Endodermal cell (in vitro differentiated cells): ENCODE results near the gene RPL13A. TPM values are rescaled to one million over a fixed set of nuclear protein-coding genes. Genes with fewer than 3 reads are reported as not detected.

ENCODE experiments used
- DNase-seq: peaks from one replicate; pipeline ENCODE4 v3.0.0-alpha.2; 2017
- H3K27ac ChIP-seq: 2 replicates; pipeline ENCODE4 v1.5.1; 2013; ENCODE audit warnings: mild to moderate bottlenecking, low read depth, low read length, moderate library complexity
- H3K27me3 ChIP-seq: 2 replicates; pipeline ENCODE4 v1.6.1; 2013; ENCODE audit warnings: mild to moderate bottlenecking, low read length, moderate library complexity; ENCODE audit not compliant: insufficient read depth, control insufficient read depth, poor library complexity, severe bottlenecking
- H3K36me3 ChIP-seq: 2 replicates; pipeline ENCODE4 v1.7.0; 2013; ENCODE audit warnings: mild to moderate bottlenecking, low read length, moderate library complexity; ENCODE audit not compliant: control insufficient read depth, insufficient read depth
- H3K4me1 ChIP-seq: one replicate; pipeline ENCODE4 v1.7.0; 2013; ENCODE audit warnings: low read length; ENCODE audit not compliant: control insufficient read depth, insufficient read depth
- H3K4me3 ChIP-seq: 2 replicates; pipeline ENCODE4 v1.5.1; 2013; ENCODE audit warnings: mild to moderate bottlenecking, low read length, moderate library complexity
- H3K9ac ChIP-seq: 2 replicates; pipeline ENCODE4 v1.6.1; 2013; ENCODE audit warnings: mild to moderate bottlenecking, low read length, moderate library complexity; ENCODE audit not compliant: poor library complexity, severe bottlenecking; ENCODE audit errors: extremely low read depth
- H3K9me3 ChIP-seq: 2 replicates; pipeline ENCODE4 v1.6.1; 2013; ENCODE audit warnings: mild to moderate bottlenecking, low read length, moderate library complexity; ENCODE audit not compliant: control insufficient read depth
- H3K27ac Mint-ChIP-seq: 2 replicates; pipeline ENCODE4 v1.8.0; 2020; ENCODE audit warnings: mixed read lengths
- H3K27me3 Mint-ChIP-seq: 2 replicates; pipeline ENCODE4 v1.8.0; 2021; ENCODE audit warnings: mild to moderate bottlenecking, mixed read lengths; ENCODE audit not compliant: insufficient read depth
- H3K36me3 Mint-ChIP-seq: 2 replicates; pipeline ENCODE4 v1.8.0; 2020; ENCODE audit warnings: low read depth, mixed read lengths
- H3K4me1 Mint-ChIP-seq: 2 replicates; pipeline ENCODE4 v1.8.0; 2020; ENCODE audit warnings: mixed read lengths
- H3K4me3 Mint-ChIP-seq: 2 replicates; pipeline ENCODE4 v1.8.0; 2020; ENCODE audit warnings: mild to moderate bottlenecking, moderate library complexity, mixed read lengths
- H3K9me3 Mint-ChIP-seq: 2 replicates; pipeline ENCODE4 v1.8.0; 2020; ENCODE audit warnings: mild to moderate bottlenecking, mixed read lengths
- CTCF ChIP-seq: fragments of 200-600 bp; sonication (generic); conservative IDR thresholded peaks from 2 replicates; pipeline ENCODE4 v1.5.0; 2021; ENCODE audit warnings: antibody characterized with exemption, mild to moderate bottlenecking
- WGBS, 2 experiments: methylation state at CpG; one replicate each; pipeline versions ENCODE4 v1.1.5 to v1.1.7; 2013; ENCODE audit warnings: missing lambda C conversion rate in 2 of 2, mixed read lengths in 1 of 2; ENCODE audit not compliant: insufficient coverage in 1 of 2, insufficient read length in 1 of 2; 5-methylcytosine and 5-hydroxymethylcytosine counted together
- total RNA-seq, 2 donors: library from RNA; stranded (reverse); fragmentation: NEBNext Ultra II Directional in 1 of 2; extraction: Animal tissue kit (Norgen Biotek cat#: 25700) in 1 of 2; gene quantifications; 2 replicates in 1 of 2; 3 replicates in 1 of 2; pipeline ENCODE4 v1.2.1, GENCODE V29; 2021

RPL13A gene
- total RNA-seq, 2 donors from 2014 or later, result 2,434 to 3,023 TPM

GRCh38 chr19:49499030-49499670, 11.7 kb downstream of the RPL13A start:
- Histone ChIP-seq H3K27ac (no peak overlapping the region), H3K4me3 (peak overlapping the region; percentile 99), H3K36me3 (peaks cover 31% of the 10 kb centered on the region), H3K9me3 (no peaks in the 10 kb centered on the region), H3K27me3 (no peaks in the 10 kb centered on the region), H3K9ac (no peak overlapping the region), H3K4me1 (peaks cover 12% of the 10 kb centered on the region)
- Mint-ChIP-seq H3K36me3 (peaks cover 31% of the 10 kb centered on the region), H3K4me1 (peaks cover 22% of the 10 kb centered on the region), H3K27ac (peak overlapping the region; percentile 87), H3K27me3 (no peaks in the 10 kb centered on the region), H3K9me3 (no peaks in the 10 kb centered on the region), H3K4me3 (peak overlapping the region; percentile 94)
- no peak for TF ChIP-seq CTCF
- WGBS, 2 experiments, result 93 to 97% methylated on average over 19 of the region's 19 CpGs
- DNase-seq, result no peak

GRCh38 chr19:49502866-49503581, 15.6 kb downstream of the RPL13A start:
- DNase-seq, result no peak
- H3K36me3 ChIP-seq, result peaks cover 22% of the 10 kb centered on the region
- peaks cover 15% of the 10 kb centered on the region for H3K4me1 Mint-ChIP-seq
- H3K9ac ChIP-seq, result no peak overlapping the region
- WGBS, 2 experiments, result 64 to 79% methylated on average over 11 to 14 of the region's 14 CpGs
- H3K27me3 Mint-ChIP-seq, result no peaks in the 10 kb centered on the region
- no peak overlapping the region for H3K27ac ChIP-seq
- H3K36me3 Mint-ChIP-seq, result peaks cover 17% of the 10 kb centered on the region
- peaks cover 2% of the 10 kb centered on the region for H3K4me1 ChIP-seq
- H3K27ac Mint-ChIP-seq, result no peak overlapping the region
- no peaks in the 10 kb centered on the region for H3K9me3 ChIP-seq
- H3K4me3 Mint-ChIP-seq, result no peak overlapping the region
- no peaks in the 10 kb centered on the region for H3K27me3 ChIP-seq
- no peak overlapping the region for H3K4me3 ChIP-seq
- H3K9me3 Mint-ChIP-seq, result no peaks in the 10 kb centered on the region
- TF ChIP-seq CTCF, result peak; percentile 73

- no peaks in the 10 kb centered on the region for H3K9me3 ChIP-seq
- Mint-ChIP-seq H3K4me3 (no peak overlapping the region), H3K4me1 (peaks cover 13% of the 10 kb centered on the region), H3K27me3 (no peaks in the 10 kb centered on the region), H3K27ac (no peak overlapping the region), H3K9me3 (no peaks in the 10 kb centered on the region), H3K36me3 (peaks cover 12% of the 10 kb centered on the region)
- no peak for TF ChIP-seq CTCF
- no peak overlapping the region for H3K4me3 ChIP-seq
- H3K36me3 ChIP-seq, result peaks cover 17% of the 10 kb centered on the region
- no peak overlapping the region for H3K27ac ChIP-seq
- no peaks in the 10 kb centered on the region for H3K27me3 ChIP-seq
- no peak overlapping the region for H3K9ac ChIP-seq
- WGBS, 2 experiments, result 89% methylated on average over 8 to 9 of the region's 9 CpGs
- DNase-seq, result no peak
- H3K4me1 ChIP-seq, result no peaks in the 10 kb centered on the region
These were observed 16.2 kb downstream of the RPL13A start for GRCh38 chr19:49503582-49503962.
